SJSA1 (cell line): ENCODE results near the gene ALPG. TPM values are rescaled to one million over a fixed set of nuclear protein-coding genes. Genes with fewer than 3 reads are reported as not detected.
"Not testable (repeated sequence)": the region's sequence is repeated elsewhere in the genome, so short reads cannot be mapped to it uniquely, and the experiment has no call there.

Experiments used
- DNase-seq, 2 experiments: peaks; one replicate each; pipeline ENCODE4 v3.0.0-alpha.2; 2015 to 2020; ENCODE audit warnings: low spot score in 2 of 2, low read depth in 1 of 2
- H3K27ac ChIP-seq: fragments of 250-450 bp; sonication (Bioruptor Pico); 2 replicates; pipeline ENCODE4 v1.5.1; 2020; ENCODE audit warnings: mild to moderate bottlenecking, moderate library complexity
- H3K27me3 ChIP-seq: fragments of 250-450 bp; sonication (Bioruptor Pico); replicated peaks from 2 replicates; pipeline ENCODE4 v1.5.1; 2020; ENCODE audit warnings: mild to moderate bottlenecking, moderate library complexity
- H3K36me3 ChIP-seq: fragments of 250-450 bp; sonication (Bioruptor Pico); 2 replicates; pipeline ENCODE4 v1.5.1; 2020; ENCODE audit warnings: mild to moderate bottlenecking
- H3K4me1 ChIP-seq: fragments of 250-450 bp; sonication (Bioruptor Pico); replicated peaks from 2 replicates; pipeline ENCODE4 v1.6.1; 2021; ENCODE audit warnings: mild to moderate bottlenecking
- H3K4me3 ChIP-seq: fragments of 250-450 bp; sonication (Bioruptor Pico); 2 replicates; pipeline ENCODE4 v1.5.1; 2020; ENCODE audit warnings: mild to moderate bottlenecking
- H3K9me3 ChIP-seq: fragments of 250-450 bp; sonication (Bioruptor Pico); replicated peaks from 2 replicates; pipeline ENCODE4 v1.5.1; 2020; ENCODE audit warnings: mild to moderate bottlenecking
- total RNA-seq: library from RNA; depleted of rRNA; stranded (reverse); fragments of >200 nt; shearing (Covaris generic); gene quantifications from 2 replicates; pipeline ENCODE4 v1.2.3, GENCODE V29; 2014

Gene ALPG
- total RNA-seq, 1 experiment from 2014 or later = 0.03 TPM

DNA sequence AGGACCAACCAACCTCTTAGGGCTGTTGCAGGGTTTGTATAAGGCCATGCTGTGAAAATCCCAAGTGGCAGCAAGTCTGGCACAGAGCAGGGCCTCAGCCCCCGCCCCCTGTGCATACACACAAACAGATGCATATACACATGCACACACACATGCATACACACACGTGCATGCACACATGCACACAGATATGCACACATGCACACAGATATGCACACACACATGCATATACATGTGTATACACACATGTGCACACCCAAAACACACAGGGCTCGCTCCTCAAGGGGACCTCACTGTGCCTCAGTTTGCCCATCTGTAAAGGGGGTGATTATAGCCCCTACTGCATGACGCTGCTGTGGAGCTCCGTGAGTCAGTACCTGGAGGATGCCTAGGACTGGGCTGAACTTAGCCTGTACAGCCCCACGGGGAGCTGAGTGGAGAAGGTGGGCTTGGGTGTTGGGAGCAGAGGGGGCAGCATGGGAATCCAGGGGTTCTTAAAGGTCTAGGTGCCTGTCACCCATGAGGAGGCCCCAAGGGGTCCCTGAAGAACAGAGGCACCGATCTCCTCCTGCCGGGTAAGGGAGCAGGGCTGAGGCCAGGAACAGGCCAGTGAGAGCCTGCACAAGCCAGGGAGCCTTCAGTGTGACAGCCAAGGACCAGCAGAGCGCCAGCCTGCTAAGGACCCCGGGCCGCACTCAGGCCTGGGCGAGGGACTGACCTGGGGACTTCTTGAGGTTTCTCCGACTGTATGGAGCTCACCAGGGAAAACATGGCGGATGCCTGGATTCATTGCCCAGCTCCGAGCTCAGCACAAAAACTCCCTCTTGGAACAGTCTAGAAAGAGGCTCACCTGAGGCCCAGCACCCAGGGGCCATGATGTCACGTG lies 25.3 kb downstream of the ALPG start:
- peaks cover 15% of the 10 kb centered on the region for H3K4me1 ChIP-seq
- no peaks in the 10 kb centered on the region for H3K9me3 ChIP-seq
- no peaks in the 10 kb centered on the region for H3K36me3 ChIP-seq
- H3K27ac ChIP-seq = no peak overlapping the region
- no peak overlapping the region for H3K4me3 ChIP-seq
- DNase-seq = no peak
- 0 out of 2 replicates have a peak, but pooled peaks cover 3% of the 10 kb centered on the region for H3K27me3 ChIP-seq

DNA sequence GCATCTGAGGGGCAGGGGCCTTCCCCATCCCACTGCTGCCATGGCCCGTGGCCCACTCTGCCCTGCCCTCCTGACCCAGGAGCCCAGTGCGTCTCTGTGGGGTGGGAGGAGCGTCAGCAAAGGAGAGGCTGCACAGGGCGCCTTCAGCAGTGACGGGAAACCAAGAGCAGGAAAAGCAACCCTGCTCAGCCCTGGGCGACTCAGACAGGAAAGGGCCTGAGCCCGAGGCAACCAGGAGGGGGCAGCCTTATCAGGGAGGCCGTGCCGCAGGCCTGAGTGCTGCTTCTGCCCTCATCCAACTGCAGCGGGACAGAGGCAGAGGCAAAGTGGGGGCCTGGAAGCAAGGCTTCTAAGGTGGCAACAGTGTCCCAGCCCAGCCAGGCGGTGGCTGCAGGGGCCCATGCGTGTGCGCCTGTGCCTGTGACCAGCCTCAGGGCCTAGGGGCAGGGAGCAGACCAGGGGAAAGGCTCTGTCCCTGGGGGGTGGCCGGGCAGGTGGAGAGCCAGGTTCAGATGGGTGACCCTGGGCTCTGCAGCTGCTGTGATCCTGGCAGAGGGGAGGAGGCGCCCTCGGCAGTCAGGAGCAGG lies 26.0 kb downstream of the ALPG start:
- no peaks in the 10 kb centered on the region for H3K9me3 ChIP-seq
- no peaks in the 10 kb centered on the region for H3K36me3 ChIP-seq
- no peak overlapping the region for H3K27ac ChIP-seq
- H3K4me1 ChIP-seq = peaks cover 21% of the 10 kb centered on the region
- no peak for DNase-seq
- no peak overlapping the region for H3K4me3 ChIP-seq
- H3K27me3 ChIP-seq = 0 out of 2 replicates have a peak, but pooled peaks cover 2% of the 10 kb centered on the region

DNA sequence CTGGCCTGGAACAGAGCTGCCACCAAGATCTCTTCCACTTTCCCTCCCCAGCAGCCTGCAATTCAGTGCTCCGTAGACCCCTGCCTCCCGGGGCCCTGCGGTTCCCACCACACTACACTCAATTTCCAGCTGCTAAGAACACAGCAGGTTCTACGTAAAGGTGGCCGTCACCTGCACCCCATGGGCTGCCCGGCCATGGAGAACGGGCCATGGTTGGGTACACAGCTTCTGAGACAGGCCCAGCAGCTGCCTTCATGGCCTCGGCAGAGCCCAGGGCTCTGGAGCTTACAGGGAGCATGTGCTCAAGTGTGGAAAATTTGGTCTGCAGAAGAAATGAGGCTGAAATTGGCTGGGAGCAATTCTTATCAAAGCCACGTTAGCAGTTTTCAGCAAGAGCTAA lies 27.0 kb downstream of the ALPG start:
- DNase-seq, H3K4me3 ChIP-seq, H3K36me3 ChIP-seq, H3K9me3 ChIP-seq, H3K27ac ChIP-seq, H3K27me3 ChIP-seq: not testable (repeated sequence)
- H3K4me1 ChIP-seq = peaks cover 21% of the 10 kb centered on the region

DNA sequence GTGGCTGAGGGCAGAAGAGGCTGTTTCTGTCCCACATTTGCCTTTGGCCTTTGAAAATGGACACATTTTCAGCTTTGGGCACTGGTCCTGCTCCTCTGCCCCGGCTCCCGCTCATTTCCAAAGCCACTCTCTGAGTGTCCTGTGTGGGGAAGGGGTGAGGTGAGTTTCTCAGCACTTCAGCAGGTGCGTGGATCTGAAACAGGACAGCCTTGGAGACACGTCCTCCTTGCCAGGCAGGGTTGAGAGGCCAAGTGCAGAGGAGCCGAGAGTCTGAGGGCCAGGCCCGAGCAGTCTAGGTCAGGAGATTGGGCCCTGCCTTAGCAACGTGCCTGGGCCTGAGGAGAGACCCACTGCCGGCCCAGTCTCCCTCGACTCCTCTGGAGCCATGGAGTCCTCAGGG lies 27.4 kb downstream of the ALPG start:
- Histone ChIP-seq H3K9me3 (no peaks in the 10 kb centered on the region), H3K36me3 (no peaks in the 10 kb centered on the region), H3K27me3 (no peaks in the 10 kb centered on the region), H3K4me3 (no peak overlapping the region), H3K27ac (no peak overlapping the region), H3K4me1 (peaks cover 21% of the 10 kb centered on the region)
- no peak for DNase-seq

- Histone ChIP-seq H3K36me3 (no peaks in the 10 kb centered on the region), H3K4me3 (no peak overlapping the region), H3K27ac (no peak overlapping the region), H3K4me1 (peaks cover 21% of the 10 kb centered on the region), H3K9me3 (no peaks in the 10 kb centered on the region), H3K27me3 (no peaks in the 10 kb centered on the region)
- no peak for DNase-seq
Measured at GRCh38 chr2:232434563-232435374, 28.1 kb downstream of the ALPG start.

DNA sequence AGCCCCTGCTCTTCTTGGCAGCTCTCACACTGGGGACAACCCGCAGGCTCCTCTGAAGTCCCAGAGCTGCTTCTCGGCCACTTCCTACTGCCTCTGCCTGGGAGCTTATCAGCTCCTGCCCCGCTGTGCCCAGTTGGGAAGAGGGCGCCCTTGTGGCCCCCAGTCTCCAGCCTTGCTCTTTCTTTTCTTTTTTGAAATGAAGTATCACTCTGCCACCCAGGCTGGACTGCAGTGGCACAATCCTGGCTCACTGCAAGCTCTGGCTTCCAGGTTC lies 28.7 kb downstream of the ALPG start:
- H3K27ac ChIP-seq = no peak overlapping the region
- H3K36me3 ChIP-seq = no peaks in the 10 kb centered on the region
- no peaks in the 10 kb centered on the region for H3K9me3 ChIP-seq
- H3K27me3 ChIP-seq = no peaks in the 10 kb centered on the region
- peaks cover 21% of the 10 kb centered on the region for H3K4me1 ChIP-seq
- no peak overlapping the region for H3K4me3 ChIP-seq
- no peak for DNase-seq

- H3K4me3 ChIP-seq = no peak overlapping the region
- H3K27me3 ChIP-seq = no peaks in the 10 kb centered on the region; the same call in 1 of the 2 replicates
- H3K36me3 ChIP-seq = no peaks in the 10 kb centered on the region
- peaks cover 21% of the 10 kb centered on the region for H3K4me1 ChIP-seq
- no peak for DNase-seq
- H3K27ac ChIP-seq = no peak overlapping the region
- H3K9me3 ChIP-seq = no peaks in the 10 kb centered on the region
Measured at GRCh38 chr2:232435805-232436204, 29.2 kb downstream of the ALPG start.

DNA sequence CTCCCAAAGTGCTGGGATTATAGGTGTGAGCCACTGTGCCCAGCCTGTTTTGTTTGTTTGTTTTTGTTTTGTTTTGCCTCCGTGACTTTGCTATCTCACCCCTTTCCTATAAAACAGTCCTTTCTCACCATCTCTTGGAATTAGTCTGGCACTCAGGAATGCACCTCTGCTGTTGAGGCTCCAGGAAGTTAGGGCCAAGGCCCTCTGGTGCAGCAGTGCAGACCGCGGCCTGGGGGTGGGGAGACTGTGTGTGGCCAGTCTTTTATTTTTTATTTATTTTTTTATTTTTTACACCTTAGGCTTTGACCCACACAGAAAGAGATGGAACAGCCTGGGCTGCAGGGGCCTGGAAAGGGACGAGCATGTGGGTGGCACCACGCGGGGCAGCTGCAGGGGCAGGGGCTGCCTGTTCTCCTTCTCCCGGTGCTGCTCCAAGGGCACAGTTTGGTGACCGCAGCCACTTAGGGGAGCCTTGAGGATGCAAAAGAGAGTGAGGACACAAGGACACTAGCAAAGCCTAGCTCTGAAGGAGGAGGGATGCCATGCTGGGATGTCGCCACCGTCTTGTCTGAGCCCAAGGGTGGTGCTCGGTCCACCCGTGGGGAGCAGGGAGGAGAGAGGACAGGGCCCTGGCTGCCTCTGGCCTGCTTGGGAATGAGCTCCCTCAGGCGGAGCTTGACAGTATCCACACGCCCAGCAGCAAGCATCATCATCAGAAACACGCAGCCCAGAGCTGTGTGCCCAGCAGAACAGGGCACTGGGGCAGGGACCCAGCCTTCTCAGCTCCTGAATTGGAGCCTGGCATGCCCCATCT lies 29.9 kb downstream of the ALPG start:
- no peaks in the 10 kb centered on the region; the same call in 1 of the 2 replicates for H3K27me3 ChIP-seq
- H3K36me3 ChIP-seq = no peaks in the 10 kb centered on the region
- peaks cover 21% of the 10 kb centered on the region for H3K4me1 ChIP-seq
- no peaks in the 10 kb centered on the region for H3K9me3 ChIP-seq
- no peak overlapping the region for H3K4me3 ChIP-seq
- DNase-seq = peak; percentile 76 to 78
- H3K27ac ChIP-seq = no peak overlapping the region

DNA sequence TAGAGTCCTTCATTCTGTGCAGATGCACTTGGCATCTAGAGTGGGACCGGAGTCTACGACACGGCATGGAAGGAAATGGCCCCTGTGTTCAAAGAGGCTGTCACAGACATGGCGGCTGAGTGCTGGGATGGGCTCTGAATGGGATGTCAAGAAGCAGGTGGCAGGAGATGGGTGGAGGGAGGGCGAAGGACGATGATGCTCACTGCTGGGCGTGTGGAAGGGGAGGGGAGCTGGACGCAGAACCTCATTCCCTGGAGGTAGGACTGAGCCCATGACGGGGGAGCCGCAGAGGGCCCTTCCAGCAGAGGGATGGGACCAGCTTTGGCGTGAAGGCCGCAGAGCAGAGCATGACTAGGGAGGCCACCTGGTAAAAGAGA lies 30.5 kb downstream of the ALPG start:
- Histone ChIP-seq H3K36me3 (no peaks in the 10 kb centered on the region), H3K4me1 (peaks cover 21% of the 10 kb centered on the region), H3K9me3 (no peaks in the 10 kb centered on the region), H3K4me3 (no peak overlapping the region), H3K27me3 (no peaks in the 10 kb centered on the region; the same call in 1 of the 2 replicates), H3K27ac (no peak overlapping the region)
- no peak for DNase-seq

DNA sequence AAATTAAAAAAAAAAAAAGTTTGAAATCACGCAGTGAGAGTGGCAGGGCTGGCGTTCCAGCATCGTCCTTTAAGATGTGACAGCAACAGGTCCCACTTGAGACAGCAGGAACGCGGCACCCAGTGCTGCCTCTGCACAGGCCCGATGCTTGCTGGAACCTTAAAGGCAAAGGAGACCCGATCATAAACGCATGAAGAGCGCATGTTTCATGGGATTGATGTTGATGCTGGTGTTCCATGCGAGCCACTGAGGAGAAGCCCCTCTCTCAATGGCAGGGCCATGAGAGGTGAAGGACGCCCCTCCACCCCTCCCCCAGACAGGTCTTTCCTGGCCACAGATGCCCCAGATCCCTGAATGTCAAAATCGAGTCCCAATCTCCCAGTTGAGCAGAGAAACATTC lies 31.4 kb downstream of the ALPG start:
- Histone ChIP-seq H3K27ac (no peak overlapping the region), H3K36me3 (no peaks in the 10 kb centered on the region), H3K9me3 (no peaks in the 10 kb centered on the region), H3K4me3 (no peak overlapping the region), H3K27me3 (no peaks in the 10 kb centered on the region; the same call in 1 of the 2 replicates), H3K4me1 (peaks cover 21% of the 10 kb centered on the region)
- no peak for DNase-seq

DNA sequence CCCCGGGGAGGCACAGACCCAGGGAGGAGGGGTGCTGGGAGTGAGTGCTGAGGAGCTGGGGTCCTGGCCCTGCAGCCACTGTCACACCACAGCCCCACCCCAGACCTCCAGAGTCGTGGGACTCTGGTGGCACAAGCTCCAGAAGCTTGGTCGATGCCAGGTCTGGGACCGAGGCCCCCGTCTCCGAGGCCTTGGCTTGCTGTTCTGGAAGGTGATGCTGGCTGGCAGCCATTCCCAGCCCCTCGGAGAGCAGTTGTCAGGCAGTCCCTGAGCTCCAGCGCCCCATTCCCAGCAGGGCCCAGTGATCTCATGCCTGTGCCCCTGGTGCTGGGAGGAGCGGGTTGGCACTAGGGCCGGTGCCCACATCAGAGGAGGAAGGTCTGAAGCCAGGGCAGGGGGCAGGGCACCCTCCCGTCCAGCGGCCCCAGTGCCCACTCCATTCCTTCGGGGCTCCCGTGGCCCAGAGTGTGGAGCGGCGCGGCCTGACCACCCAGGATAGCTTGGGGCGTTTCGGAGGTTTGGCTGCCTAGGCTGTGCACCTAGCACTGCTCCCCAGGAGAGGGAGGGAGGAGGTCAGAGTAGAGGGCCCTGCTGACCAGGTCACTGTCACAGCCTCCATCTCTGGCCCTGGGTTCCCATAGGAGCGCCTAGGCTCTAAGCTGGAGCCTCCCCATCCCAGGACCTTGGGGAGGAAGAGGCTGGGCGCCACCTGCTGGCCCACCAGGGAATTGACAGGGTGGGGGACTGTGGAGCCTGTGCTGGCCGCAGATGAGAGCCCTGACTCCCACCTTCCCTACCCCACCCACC lies 32.5 kb downstream of the ALPG start:
- Histone ChIP-seq H3K36me3 (no peaks in the 10 kb centered on the region), H3K27me3 (no peaks in the 10 kb centered on the region; the same call in 1 of the 2 replicates), H3K4me1 (peaks cover 21% of the 10 kb centered on the region), H3K27ac (no peak overlapping the region), H3K9me3 (no peaks in the 10 kb centered on the region), H3K4me3 (no peak overlapping the region)
- DNase-seq = peak in 1 of 2 experiments; percentile 36

DNA sequence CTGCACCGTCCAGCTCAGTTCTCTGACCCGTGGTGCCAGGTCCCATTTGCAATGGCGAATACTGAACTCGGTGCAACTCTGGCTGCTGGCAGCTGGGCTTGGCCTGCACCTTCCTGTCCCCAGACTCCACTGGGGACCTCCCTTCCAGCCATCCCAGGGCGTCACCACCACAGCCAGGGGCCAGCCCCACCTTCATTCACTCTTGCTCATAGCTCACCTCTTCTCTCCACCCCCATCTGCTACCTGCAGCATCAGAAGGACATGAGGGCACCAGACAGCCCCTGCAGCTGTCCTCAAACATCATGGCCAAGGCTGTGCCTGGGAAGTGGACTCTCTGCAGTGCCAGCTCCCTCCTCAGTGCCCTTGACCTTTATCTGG lies 33.1 kb downstream of the ALPG start:
- Histone ChIP-seq H3K27me3 (no peaks in the 10 kb centered on the region; the same call in 1 of the 2 replicates), H3K4me1 (peaks cover 21% of the 10 kb centered on the region), H3K4me3 (no peak overlapping the region), H3K9me3 (no peaks in the 10 kb centered on the region), H3K27ac (no peak overlapping the region), H3K36me3 (no peaks in the 10 kb centered on the region)
- DNase-seq = peak in 1 of 2 experiments; percentile 30
